Duodenal mucosa (tissue), 2 donors: Measurements from ENCODE around the gene LOXL3.
A peak's percentile ranks its signal among the peaks of the same experiment; 100 is the strongest.

Experiments
- H3K27ac ChIP-seq: one replicate; pipeline ENCODE4 v1.7.0; 2013; ENCODE audit warnings: low read depth, low read length
- H3K27me3 ChIP-seq, 2 donors: one replicate each; pipeline ENCODE4 v1.7.0; 2013; ENCODE audit warnings: low read length in 2 of 2, control low read depth in 1 of 2; ENCODE audit not compliant: insufficient read depth in 2 of 2, control insufficient read depth in 1 of 2
- H3K36me3 ChIP-seq, 2 donors: one replicate each; pipeline ENCODE4 v1.7.0; 2013; ENCODE audit warnings: low read length in 2 of 2, control low read depth in 1 of 2; ENCODE audit not compliant: insufficient read depth in 2 of 2, control insufficient read depth in 1 of 2
- H3K4me1 ChIP-seq, 2 donors: one replicate each; pipeline ENCODE4 v1.7.0; 2013; ENCODE audit warnings: low read length in 2 of 2, control low read depth in 1 of 2; ENCODE audit not compliant: insufficient read depth in 2 of 2, control insufficient read depth in 1 of 2
- H3K4me3 ChIP-seq, 2 donors: one replicate each; pipeline ENCODE4 v1.7.0; 2013; ENCODE audit warnings: low read length in 2 of 2, low read depth in 1 of 2
- H3K9ac ChIP-seq, 2 donors: one replicate each; pipeline ENCODE4 v1.7.0; 2013; ENCODE audit warnings: low read length in 2 of 2, low read depth in 1 of 2
- H3K9me3 ChIP-seq, 2 donors: one replicate each; pipeline ENCODE4 v1.7.0; 2013; ENCODE audit warnings: low read length in 2 of 2, control low read depth in 1 of 2; ENCODE audit not compliant: control insufficient read depth in 1 of 2

Gene LOXL3

GRCh38 chr2:74560591-74560990 is 6.8 kb upstream of the LOXL3 start:
- Histone ChIP-seq H3K4me3 (no peak overlapping the region), H3K27ac (no peak overlapping the region), H3K36me3 (peaks cover 4 to 7% of the 10 kb centered on the region in 2 donors), H3K9ac (no peak overlapping the region), H3K27me3 (no peaks in the 10 kb centered on the region), H3K4me1 (peaks cover 9 to 19% of the 10 kb centered on the region in 2 donors), H3K9me3 (no peaks in the 10 kb centered on the region)

GRCh38 chr2:74559912-74560311 is 6.2 kb upstream of the LOXL3 start:
- no peaks in the 10 kb centered on the region for H3K27me3 ChIP-seq
- H3K36me3 ChIP-seq, result peaks cover 4 to 7% of the 10 kb centered on the region in 2 donors
- H3K27ac ChIP-seq, result no peak overlapping the region
- no peaks in the 10 kb centered on the region for H3K9me3 ChIP-seq
- peaks cover 16 to 20% of the 10 kb centered on the region in 2 donors for H3K4me1 ChIP-seq
- no peak overlapping the region for H3K4me3 ChIP-seq
- H3K9ac ChIP-seq, result no peak overlapping the region

GRCh38 chr2:74558284-74559230 is 4.8 kb upstream of the LOXL3 start:
- no peak overlapping the region for H3K9ac ChIP-seq
- peaks cover 20 to 23% of the 10 kb centered on the region in 2 donors for H3K4me1 ChIP-seq
- no peaks in the 10 kb centered on the region for H3K27me3 ChIP-seq
- H3K9me3 ChIP-seq, result no peaks in the 10 kb centered on the region
- no peak overlapping the region for H3K27ac ChIP-seq
- H3K4me3 ChIP-seq, result no peak overlapping the region
- peaks cover 4 to 7% of the 10 kb centered on the region in 2 donors for H3K36me3 ChIP-seq

DNA sequence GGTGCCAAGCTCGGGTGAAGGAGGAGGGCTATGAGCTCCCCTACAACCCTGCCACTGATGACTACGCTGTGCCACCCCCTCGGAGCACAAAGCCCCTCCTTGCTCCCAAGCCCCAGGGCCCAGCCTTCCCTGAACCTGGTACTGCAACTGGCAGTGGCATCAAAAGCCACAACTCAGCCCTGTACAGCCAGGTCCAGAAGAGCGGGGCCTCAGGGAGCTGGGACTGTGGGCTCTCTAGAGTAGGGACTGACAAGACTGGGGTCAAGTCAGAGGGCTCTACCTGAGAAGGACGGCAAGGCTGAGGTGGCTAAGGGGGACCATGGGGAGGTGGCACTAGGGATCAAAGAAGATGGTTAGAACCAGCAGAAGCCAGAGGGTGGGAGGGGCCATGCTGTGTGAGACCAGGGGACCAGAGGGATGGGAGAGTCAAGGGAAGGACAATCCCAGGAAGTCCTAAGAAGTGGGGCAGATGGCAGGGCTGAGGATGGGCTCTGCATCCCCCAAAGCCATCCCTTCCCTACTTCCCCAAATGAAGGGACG is 3.2 kb upstream of the LOXL3 start:
- peaks cover 4 to 7% of the 10 kb centered on the region in 2 donors for H3K36me3 ChIP-seq
- H3K27me3 ChIP-seq, result no peaks in the 10 kb centered on the region
- no peak overlapping the region for H3K27ac ChIP-seq
- H3K4me1 ChIP-seq, result peaks cover 20 to 26% of the 10 kb centered on the region in 2 donors
- H3K9ac ChIP-seq, result no peak overlapping the region
- H3K4me3 ChIP-seq, result no peak overlapping the region
- H3K9me3 ChIP-seq, result no peaks in the 10 kb centered on the region

- Histone ChIP-seq H3K9me3 (no peaks in the 10 kb centered on the region), H3K27ac (no peak overlapping the region), H3K4me3 (peak overlapping the region in 1 of 2 donors; percentile 94), H3K9ac (no peak overlapping the region), H3K4me1 (peaks cover 20 to 26% of the 10 kb centered on the region in 2 donors), H3K27me3 (no peaks in the 10 kb centered on the region), H3K36me3 (peaks cover 4 to 7% of the 10 kb centered on the region in 2 donors)
Observed at GRCh38 chr2:74556159-74556558, 2.4 kb upstream of the LOXL3 start.

- H3K4me3 ChIP-seq, result peak overlapping the region; percentile 94 to 97
- peak overlapping the region; percentile 77 to 96 for H3K9ac ChIP-seq
- no peaks in the 10 kb centered on the region for H3K27me3 ChIP-seq
- H3K4me1 ChIP-seq, result peaks cover 20 to 26% of the 10 kb centered on the region in 2 donors
- H3K36me3 ChIP-seq, result peaks cover 4 to 7% of the 10 kb centered on the region in 2 donors
- H3K27ac ChIP-seq, result no peak overlapping the region
- no peaks in the 10 kb centered on the region for H3K9me3 ChIP-seq
Observed at GRCh38 chr2:74555610-74556103, 1.9 kb upstream of the LOXL3 start.

DNA sequence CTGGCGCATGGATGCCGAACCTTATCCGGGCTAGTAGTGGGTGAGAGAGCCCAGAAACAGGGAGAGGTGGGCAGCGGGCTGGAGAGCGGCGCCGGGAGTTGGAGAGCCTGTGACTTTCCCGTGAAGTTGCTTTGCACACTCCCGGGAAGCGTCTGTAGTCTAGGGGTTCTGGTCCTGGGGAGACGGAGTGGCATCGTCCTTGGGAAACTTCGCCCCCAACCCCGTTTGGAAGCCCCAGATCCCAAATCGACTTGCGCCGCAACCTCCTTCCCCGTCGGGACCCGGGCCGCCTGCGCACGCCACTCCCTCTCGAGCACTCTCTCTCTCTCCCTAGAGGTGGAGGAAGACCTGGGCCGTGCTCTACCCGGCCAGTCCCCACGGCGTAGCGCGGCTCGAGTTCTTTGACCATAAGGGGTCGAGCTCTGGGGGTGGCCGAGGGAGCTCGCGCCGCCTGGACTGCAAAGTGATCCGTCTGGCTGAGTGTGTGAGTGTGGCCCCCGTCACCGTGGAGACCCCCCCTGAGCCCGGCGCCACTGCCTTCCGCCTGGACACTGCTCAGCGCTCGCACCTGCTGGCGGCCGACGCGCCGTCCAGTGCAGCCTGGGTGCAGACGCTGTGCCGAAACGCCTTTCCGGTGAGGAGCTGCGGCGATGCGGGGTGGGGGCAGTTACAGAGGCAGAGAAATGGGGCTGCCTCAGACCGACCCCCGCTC is 1.2 kb upstream of the LOXL3 start:
- peaks cover 20 to 29% of the 10 kb centered on the region in 2 donors for H3K4me1 ChIP-seq
- H3K27ac ChIP-seq, result no peak overlapping the region
- H3K27me3 ChIP-seq, result peaks cover 0 to 1% of the 10 kb centered on the region in 2 donors
- H3K9ac ChIP-seq, result peak overlapping the region; percentile 77 to 96
- H3K4me3 ChIP-seq, result peak overlapping the region; percentile 94 to 97
- H3K9me3 ChIP-seq, result no peaks in the 10 kb centered on the region
- peaks cover 4 to 7% of the 10 kb centered on the region in 2 donors for H3K36me3 ChIP-seq

DNA sequence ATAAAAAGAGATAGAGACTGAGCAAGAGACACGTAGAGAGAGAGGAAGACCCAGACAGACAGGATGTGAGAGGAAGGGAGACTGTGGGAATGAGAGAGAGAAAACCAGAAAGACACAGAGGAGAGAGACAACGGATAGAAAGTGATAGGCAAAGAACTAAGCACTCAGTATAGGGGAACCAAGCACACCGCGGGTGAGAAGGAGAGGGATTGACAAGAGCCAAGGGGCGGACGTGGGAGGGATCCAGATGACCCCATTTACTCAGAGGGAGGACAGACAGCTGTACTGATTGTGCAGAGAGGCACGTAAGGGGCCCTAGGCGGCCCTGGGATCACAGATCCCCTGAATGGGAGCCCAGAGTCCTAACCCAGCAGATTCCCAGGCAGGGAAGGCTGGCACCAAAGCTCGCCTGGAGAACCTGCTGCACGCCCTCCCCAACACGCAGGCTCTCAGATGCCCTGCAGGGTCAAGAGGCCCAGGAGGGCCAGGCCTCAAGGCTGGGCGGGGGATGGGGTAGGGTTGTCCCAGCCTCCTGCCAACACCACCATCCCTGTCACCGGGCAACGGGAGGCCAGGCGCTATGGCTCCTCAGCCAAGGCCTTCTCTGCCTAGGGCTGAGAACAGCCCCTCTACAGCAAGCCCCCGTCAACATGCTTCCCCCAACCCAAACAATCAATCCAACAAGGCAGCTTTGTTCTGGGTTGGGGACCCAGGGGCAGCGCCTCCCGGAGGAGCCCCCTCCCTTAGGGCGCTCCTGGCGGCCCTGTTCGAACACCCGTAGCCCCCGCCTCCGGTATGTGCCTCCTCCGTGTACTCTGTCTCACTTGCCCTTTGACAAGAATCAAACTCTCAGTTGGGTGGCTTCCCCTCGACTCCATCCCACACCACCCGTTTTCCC is 579 bp downstream of the LOXL3 start:
- peaks cover 19 to 38% of the 10 kb centered on the region in 2 donors for H3K4me1 ChIP-seq
- peaks cover 4 to 7% of the 10 kb centered on the region in 2 donors for H3K36me3 ChIP-seq
- peak overlapping the region in 1 of 2 donors; percentile 27 for H3K9ac ChIP-seq
- no peak overlapping the region for H3K27ac ChIP-seq
- H3K27me3 ChIP-seq, result peaks cover 4 to 8% of the 10 kb centered on the region in 2 donors
- H3K4me3 ChIP-seq, result peak overlapping the region; percentile 94 to 97
- no peaks in the 10 kb centered on the region for H3K9me3 ChIP-seq
